Keratinocyte (primary cell): Measurements from ENCODE around the gene GJD3. TPM values are rescaled to one million over a fixed set of nuclear protein-coding genes. Genes with fewer than 3 reads are reported as not detected.

Experiments
- DNase-seq: peaks from one replicate; pipeline ENCODE4 v3.0.0-alpha.2; 2011; ENCODE audit warnings: low read depth, missing footprints, low spot score
- FAIRE-seq: peaks from 2 replicates; lab custom pipeline; 2011; peaks lifted over from hg19 to GRCh38; lab: Jason Lieb, UNC
- H2AFZ ChIP-seq: 2 replicates; pipeline ENCODE4 v1.6.0; 2012; ENCODE audit warnings: low read length, control low read depth, inconsistent platforms; ENCODE audit not compliant: control insufficient read depth
- H3K27ac ChIP-seq: 2 replicates; pipeline ENCODE4 v1.5.1; 2011; ENCODE audit warnings: low read length; ENCODE audit not compliant: control insufficient read depth, insufficient read depth
- H3K27me3 ChIP-seq: 3 replicates; pipeline ENCODE4 v1.6.0; 2011; ENCODE audit warnings: low read length; ENCODE audit not compliant: control insufficient read depth, insufficient read depth; ENCODE audit errors: extremely low read depth
- H3K36me3 ChIP-seq, 2 experiments: 2 replicates in 1 of 2; 3 replicates in 1 of 2; pipeline ENCODE4 v1.5.1; 2011; ENCODE audit warnings: low read length in 2 of 2, mild to moderate bottlenecking in 1 of 2; ENCODE audit not compliant: control insufficient read depth in 2 of 2, insufficient read depth in 2 of 2; ENCODE audit errors: extremely low read depth in 1 of 2
- H3K4me1 ChIP-seq: 3 replicates; pipeline ENCODE4 v1.5.1; 2011; ENCODE audit warnings: low read length; ENCODE audit not compliant: control insufficient read depth, insufficient read depth; ENCODE audit errors: extremely low read depth
- H3K4me2 ChIP-seq: 3 replicates; pipeline ENCODE4 v1.6.0; 2011; ENCODE audit warnings: low read depth, low read length; ENCODE audit not compliant: control insufficient read depth, insufficient read depth; ENCODE audit errors: extremely low read depth
- H3K4me3 ChIP-seq, 3 experiments: fragments of 200-600 bp in 1 of 3; sonication (generic) in 1 of 3; 2 replicates in 2 of 3; 3 replicates in 1 of 3; pipeline ENCODE4 v1.5.1; 2011 to 2016; ENCODE audit warnings: low read length in 3 of 3, mild to moderate bottlenecking in 3 of 3, control low read depth in 2 of 3, inconsistent platforms in 1 of 3, low read depth in 1 of 3, mixed read lengths in 1 of 3, mixed run types in 1 of 3, moderate library complexity in 1 of 3; ENCODE audit not compliant: control insufficient read depth in 2 of 3, insufficient read depth in 2 of 3; ENCODE audit errors: extremely low read depth in 1 of 3
- H3K79me2 ChIP-seq: 2 replicates; pipeline ENCODE4 v1.6.0; 2012; ENCODE audit warnings: low read length; ENCODE audit not compliant: control insufficient read depth, insufficient read depth
- H3K9ac ChIP-seq: 3 replicates; pipeline ENCODE4 v1.6.0; 2011; ENCODE audit warnings: low read length; ENCODE audit not compliant: control insufficient read depth, insufficient read depth; ENCODE audit errors: extremely low read depth
- H3K9me1 ChIP-seq: 3 replicates; pipeline ENCODE4 v1.6.0; 2011; ENCODE audit warnings: low read length; ENCODE audit not compliant: control insufficient read depth, insufficient read depth; ENCODE audit errors: extremely low read depth
- H3K9me3 ChIP-seq: 2 replicates; pipeline ENCODE4 v1.5.1; 2012; ENCODE audit warnings: low read depth, low read length; ENCODE audit not compliant: control insufficient read depth
- H4K20me1 ChIP-seq: 3 replicates; pipeline ENCODE4 v1.6.0; 2011; ENCODE audit warnings: low read length; ENCODE audit not compliant: control insufficient read depth, insufficient read depth; ENCODE audit errors: extremely low read depth
- CTCF ChIP-seq, 3 experiments: IDR thresholded peaks in 1 of 3; conservative IDR thresholded peaks in 1 of 3; optimal IDR thresholded peaks in 1 of 3; 2 replicates in 2 of 3; 3 replicates in 1 of 3; pipeline versions ENCODE3 to v1.5.1; 2011; ENCODE audit warnings: low read length in 3 of 3, mild to moderate bottlenecking in 3 of 3, moderate library complexity in 2 of 3, control low read depth in 1 of 3, inconsistent platforms in 1 of 3; ENCODE audit not compliant: insufficient read depth in 2 of 3; ENCODE audit errors: extremely low read depth in 1 of 3
- EZH2 ChIP-seq: IDR thresholded peaks from one replicate; pipeline ENCODE4 v1.6.1; 2012; ENCODE audit warnings: inconsistent platforms, mild to moderate bottlenecking, low read length, moderate library complexity
- dilution Hi-C: fragments of 300-500 bp; cut with MboI; formaldehyde crosslinking; loops from one replicate; pipeline ENCODE4 v1.7.0; 2020; ENCODE audit warnings: low sequenced_read_pairs; ENCODE audit not compliant: extremely low pct_ligation_motif_present
- polyA plus RNA-seq, 5 experiments: library from polyadenylated mRNA; depleted of rRNA in 3 of 5; stranded (reverse) in 3 of 5; stranded (forward) in 1 of 5; unstranded in 1 of 5; fragments of >200 nt; gene quantifications; 1 replicate in 1 of 5; 2 replicates in 3 of 5; 3 replicates in 1 of 5; pipeline versions ENCODE4 v1.2.1 to v1.2.3, GENCODE V29; 2011 to 2012; ENCODE audit warnings: missing spikeins in 2 of 5, low read depth in 1 of 5, low replicate concordance in 1 of 5

GJD3 gene
- polyA plus RNA-seq, 1 donor (not counting 4 experiments of a cell fraction or from before 2014, with no cell fraction given) = not detected

GRCh38 chr17:40341808-40342503, 22.6 kb downstream of the GJD3 start:
- Histone ChIP-seq H3K4me2 (peak overlapping the region; percentile 76), H3K27me3 (no peaks in the 10 kb centered on the region), H4K20me1 (peaks cover 3% of the 10 kb centered on the region), H3K36me3 (peaks cover 0 to 5% of the 10 kb centered on the region in 2 experiments), H2AFZ (no peak overlapping the region), H3K9ac (peak overlapping the region; percentile 65), H3K9me1 (no peaks in the 10 kb centered on the region), H3K9me3 (no peaks in the 10 kb centered on the region), H3K79me2 (peaks cover 28% of the 10 kb centered on the region), H3K4me3 (peak overlapping the region; percentile 40 to 70 (median 63)), H3K27ac (peak overlapping the region; percentile 33), H3K4me1 (peaks cover 65% of the 10 kb centered on the region)
- TF ChIP-seq EZH2 (no peak), CTCF (optimal IDR thresholded peaks at IDR 0.05 in 1 of 3, IDR thresholded peaks at IDR 0.05 in 1 of 3, conservative IDR thresholded peaks at IDR 0.05 in 1 of 3; ENCODE audit: extremely low read depth in 1 of 3, insufficient read depth in 2 of 3, low read length in 3 of 3) (no peak)
- FAIRE-seq (no peak), DNase-seq (no peak)
- dilution Hi-C loops = no loop called here

- Histone ChIP-seq H3K27me3 (no peaks in the 10 kb centered on the region), H2AFZ (no peak overlapping the region), H3K27ac (peak overlapping the region; percentile 33), H3K9ac (peak overlapping the region; percentile 65), H3K9me3 (no peaks in the 10 kb centered on the region), H4K20me1 (peaks cover 3% of the 10 kb centered on the region), H3K9me1 (no peaks in the 10 kb centered on the region), H3K36me3 (peaks cover 0 to 5% of the 10 kb centered on the region in 2 experiments), H3K4me1 (peaks cover 60% of the 10 kb centered on the region), H3K4me2 (peak overlapping the region; percentile 76), H3K4me3 (peak overlapping the region; percentile 40 to 70 (median 63)), H3K79me2 (peaks cover 24% of the 10 kb centered on the region)
- FAIRE-seq (no peak), DNase-seq (no peak)
- TF ChIP-seq CTCF (optimal IDR thresholded peaks at IDR 0.05 in 1 of 3, IDR thresholded peaks at IDR 0.05 in 1 of 3, conservative IDR thresholded peaks at IDR 0.05 in 1 of 3; ENCODE audit: extremely low read depth in 1 of 3, insufficient read depth in 2 of 3, low read length in 3 of 3) = no peak
- no peak for TF ChIP-seq EZH2
- dilution Hi-C loops = no loop called here
Observed at GRCh38 chr17:40340880-40341807, 23.4 kb downstream of the GJD3 start.
